ENCODE measurements around the gene OSBP2.

DNA sequence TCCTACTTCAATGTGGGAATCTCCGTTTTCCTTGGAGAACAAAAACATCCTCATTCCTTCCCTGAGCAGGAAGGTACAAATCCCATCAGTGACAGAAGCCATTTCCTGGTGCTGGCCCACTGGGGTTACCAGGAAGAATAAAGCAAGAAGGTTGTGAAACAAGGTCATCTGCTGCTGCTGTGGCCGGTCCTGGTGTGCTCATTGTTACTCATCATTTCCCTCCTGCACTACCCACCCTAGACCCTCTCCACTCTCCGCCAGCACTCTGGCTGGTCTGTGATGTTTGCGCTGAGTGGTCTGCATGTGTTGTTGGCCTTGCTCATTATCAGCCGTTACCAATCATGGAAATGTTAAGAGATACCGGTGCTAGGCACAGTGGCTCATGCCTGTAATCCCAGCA, 37.0 kb downstream of the OSBP2 start:
- TF ChIP-seq, protein P1, sequence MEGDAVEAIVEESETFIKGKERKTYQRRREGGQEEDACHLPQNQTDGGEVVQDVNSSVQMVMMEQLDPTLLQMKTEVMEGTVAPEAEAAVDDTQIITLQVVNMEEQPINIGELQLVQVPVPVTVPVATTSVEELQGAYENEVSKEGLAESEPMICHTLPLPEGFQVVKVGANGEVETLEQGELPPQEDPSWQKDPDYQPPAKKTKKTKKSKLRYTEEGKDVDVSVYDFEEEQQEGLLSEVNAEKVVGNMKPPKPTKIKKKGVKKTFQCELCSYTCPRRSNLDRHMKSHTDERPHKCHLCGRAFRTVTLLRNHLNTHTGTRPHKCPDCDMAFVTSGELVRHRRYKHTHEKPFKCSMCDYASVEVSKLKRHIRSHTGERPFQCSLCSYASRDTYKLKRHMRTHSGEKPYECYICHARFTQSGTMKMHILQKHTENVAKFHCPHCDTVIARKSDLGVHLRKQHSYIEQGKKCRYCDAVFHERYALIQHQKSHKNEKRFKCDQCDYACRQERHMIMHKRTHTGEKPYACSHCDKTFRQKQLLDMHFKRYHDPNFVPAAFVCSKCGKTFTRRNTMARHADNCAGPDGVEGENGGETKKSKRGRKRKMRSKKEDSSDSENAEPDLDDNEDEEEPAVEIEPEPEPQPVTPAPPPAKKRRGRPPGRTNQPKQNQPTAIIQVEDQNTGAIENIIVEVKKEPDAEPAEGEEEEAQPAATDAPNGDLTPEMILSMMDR (conservative IDR thresholded peaks at IDR 0.05) = no peak
- no peak for TF ChIP-seq EZH2 (IDR thresholded peaks at IDR 0.05; ENCODE audit: low read depth)

All from PC-9 (cell line).